GM23338 (cell line): ENCODE results near the gene SPRR2B.

ENCODE experiments used
- CTCF ChIP-seq, 2 experiments: fragments of 200-600 bp in 1 of 2; sonication (generic) in 1 of 2; conservative IDR thresholded peaks; 2 replicates each; pipeline versions ENCODE4 v1.5.1 to v1.6.1; 2016 to 2017; ENCODE audit warnings: antibody characterized with exemption in 2 of 2, low read depth in 2 of 2, mild to moderate bottlenecking in 2 of 2, moderate library complexity in 1 of 2
- EZH2 ChIP-seq: fragments of 200-600 bp; sonication (generic); IDR thresholded peaks from one replicate; pipeline ENCODE4 v1.8.0; 2017; ENCODE audit warnings: antibody characterized with exemption, mild to moderate bottlenecking, low read depth; ENCODE audit not compliant: unreplicated experiment
- REST ChIP-seq: IDR thresholded peaks from one replicate; pipeline ENCODE4 v1.6.1; 2018; ENCODE audit warnings: antibody characterized with exemption; ENCODE audit not compliant: unreplicated experiment

GRCh38 chr1:153025797-153026196 lies 45.6 kb downstream of the SPRR2B start:
- TF ChIP-seq EZH2 (no peak), CTCF (conservative IDR thresholded peaks at IDR 0.05; ENCODE audit: low read depth in 2 of 2) (no peak), REST (no peak)
